HUDEP-2 (cell line): Measurements from ENCODE around the gene DARS2.
"Not testable (repeated sequence)": the region's sequence is repeated elsewhere in the genome, so short reads cannot be mapped to it uniquely, and the experiment has no call there.

Source experiments
- DNase-seq, 76 experiments: peaks; one replicate each; lab custom pipeline; 2025; ENCODE audit not compliant: unreplicated experiment in 76 of 76; lab: John Stamatoyannopoulos, UW

Gene DARS2, protein sequence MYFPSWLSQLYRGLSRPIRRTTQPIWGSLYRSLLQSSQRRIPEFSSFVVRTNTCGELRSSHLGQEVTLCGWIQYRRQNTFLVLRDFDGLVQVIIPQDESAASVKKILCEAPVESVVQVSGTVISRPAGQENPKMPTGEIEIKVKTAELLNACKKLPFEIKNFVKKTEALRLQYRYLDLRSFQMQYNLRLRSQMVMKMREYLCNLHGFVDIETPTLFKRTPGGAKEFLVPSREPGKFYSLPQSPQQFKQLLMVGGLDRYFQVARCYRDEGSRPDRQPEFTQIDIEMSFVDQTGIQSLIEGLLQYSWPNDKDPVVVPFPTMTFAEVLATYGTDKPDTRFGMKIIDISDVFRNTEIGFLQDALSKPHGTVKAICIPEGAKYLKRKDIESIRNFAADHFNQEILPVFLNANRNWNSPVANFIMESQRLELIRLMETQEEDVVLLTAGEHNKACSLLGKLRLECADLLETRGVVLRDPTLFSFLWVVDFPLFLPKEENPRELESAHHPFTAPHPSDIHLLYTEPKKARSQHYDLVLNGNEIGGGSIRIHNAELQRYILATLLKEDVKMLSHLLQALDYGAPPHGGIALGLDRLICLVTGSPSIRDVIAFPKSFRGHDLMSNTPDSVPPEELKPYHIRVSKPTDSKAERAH

GRCh38 chr1:173824315-173825081 lies at the start of gene DARS2, which contains the start of gene CENPL:
DARS2 (plus strand) TSS chr1:173824673; CDS start chr1:173825230, 557 bp downstream.
CENPL (minus strand) TSS chr1:173824883; CDS start chr1:173811299, 13,584 bp downstream.
- peak; percentile 38 to 99 (median 94) for DNase-seq

DNA sequence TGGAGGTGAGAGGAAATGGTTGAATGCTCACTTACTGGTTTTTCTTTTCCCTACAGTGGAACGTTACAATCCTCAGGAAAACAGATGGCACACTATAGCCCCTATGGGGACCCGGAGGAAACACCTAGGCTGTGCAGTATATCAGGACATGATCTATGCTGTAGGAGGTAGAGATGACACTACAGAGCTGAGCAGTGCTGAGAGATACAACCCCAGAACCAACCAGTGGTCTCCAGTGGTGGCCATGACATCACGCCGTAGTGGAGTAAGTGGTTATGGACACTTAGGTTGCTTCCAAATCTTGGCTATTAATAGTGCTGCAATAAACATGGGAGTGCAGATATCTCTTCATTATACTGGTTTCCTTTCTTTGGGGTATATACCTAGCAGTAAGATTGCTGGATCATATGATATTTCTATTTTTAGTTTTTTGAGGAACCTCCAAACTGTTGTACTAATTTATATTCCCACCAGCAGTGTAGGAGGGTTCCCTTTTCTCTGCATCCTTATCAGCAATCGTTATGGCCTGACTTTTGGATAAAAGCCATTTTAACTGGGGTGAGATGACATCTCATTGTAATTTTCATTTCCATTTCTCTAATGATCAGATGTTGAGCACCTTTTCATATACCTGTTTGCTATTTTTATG lies 48.8 kb upstream of the DARS2 start:
- DNase-seq = peak in 1 of 76 experiments; percentile 8

GRCh38 chr1:173779936-173780335 lies 44.5 kb upstream of the DARS2 start:
- DNase-seq = no peak

- no peak for DNase-seq
These were observed 39.5 kb upstream of the DARS2 start for GRCh38 chr1:173784997-173785396.

DNA sequence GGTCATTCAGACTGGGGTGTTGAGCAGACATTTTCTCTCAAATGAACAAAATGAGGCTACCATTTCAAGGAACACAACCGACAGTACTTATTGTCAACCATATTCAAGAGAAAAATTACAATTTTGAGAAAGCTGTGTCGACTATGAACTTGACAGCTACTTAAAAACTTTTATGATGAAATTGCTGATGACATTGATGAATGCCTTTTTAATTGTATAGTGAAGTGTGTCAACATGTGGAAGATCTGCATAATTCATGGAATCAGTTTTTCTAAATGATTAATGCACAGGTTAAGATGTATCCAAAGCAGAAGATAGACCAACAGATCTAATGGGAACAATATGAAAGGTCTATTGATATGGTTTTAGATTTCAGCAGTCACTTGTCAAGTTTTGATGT lies 34.6 kb upstream of the DARS2 start:
- no peak for DNase-seq

- DNase-seq = no peak
These were observed 26.4 kb upstream of the DARS2 start for GRCh38 chr1:173798078-173798477.

DNA sequence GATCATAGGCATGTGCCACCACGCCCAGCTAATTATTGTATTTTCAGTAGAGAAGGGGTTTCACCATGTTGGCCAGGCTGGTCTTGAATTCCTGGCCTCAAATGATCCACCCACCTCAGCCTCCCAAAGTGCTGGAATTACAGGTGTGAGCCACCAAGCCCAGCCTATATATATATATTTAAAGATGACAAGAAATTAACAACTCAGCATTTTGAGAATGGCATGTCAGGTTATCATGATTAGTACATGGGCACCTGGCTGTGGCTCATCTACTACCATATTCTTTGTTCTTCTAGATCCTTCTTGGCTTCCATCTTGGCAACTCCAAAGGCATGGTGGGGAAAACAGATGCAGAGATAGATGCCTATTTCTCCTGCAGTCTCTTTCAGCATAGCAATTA lies 24.5 kb upstream of the DARS2 start:
- not testable (repeated sequence) for DNase-seq

DNA sequence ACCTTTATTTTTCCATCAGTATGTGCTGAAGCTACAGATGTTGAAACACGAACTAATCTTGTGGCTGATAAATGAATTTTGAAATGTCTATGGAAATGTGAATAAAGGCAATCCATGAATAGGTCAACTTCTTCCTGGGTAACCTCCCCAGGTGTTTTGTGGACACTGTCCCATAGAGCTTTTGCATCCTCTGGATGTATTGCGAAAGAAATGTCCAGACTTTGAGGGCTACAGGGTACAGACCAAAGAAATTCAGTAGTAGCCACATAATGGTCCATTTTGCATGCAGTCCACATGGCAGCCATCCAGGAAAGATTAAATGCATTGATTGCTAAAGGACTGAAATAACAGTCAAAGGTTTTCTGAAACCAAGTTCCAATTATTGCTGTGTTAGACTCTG lies 21.5 kb upstream of the DARS2 start:
- peak in 1 of 76 experiments; percentile 2 for DNase-seq

- not testable (repeated sequence) for DNase-seq
These were observed 10.8 kb upstream of the DARS2 start for GRCh38 chr1:173813654-173814053.

- DNase-seq = no peak
These were observed 6.0 kb upstream of the DARS2 start for GRCh38 chr1:173818459-173818858.

DNA sequence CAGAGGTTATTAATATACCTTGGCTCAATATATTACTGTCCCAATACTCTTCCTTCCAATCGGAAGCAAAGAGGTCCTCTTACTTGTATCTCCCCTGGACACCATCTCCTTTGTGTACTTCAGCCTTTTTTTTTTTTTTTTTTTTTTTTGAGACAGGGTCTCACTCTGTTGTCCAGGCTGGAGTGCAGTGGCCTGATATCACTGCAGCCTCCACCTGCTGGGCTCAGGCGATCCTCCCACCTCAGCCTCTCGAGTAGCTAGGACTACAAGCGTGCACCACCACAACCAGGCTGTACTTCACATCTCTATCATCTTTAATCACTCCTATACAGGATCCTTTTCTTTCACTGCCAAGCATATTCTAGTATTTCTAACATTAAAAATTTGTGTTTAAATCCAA lies 2.8 kb upstream of the DARS2 start:
- no peak for DNase-seq

- DNase-seq = peak in 3 of 76 experiments; percentile 17 to 58 (median 29)
These were observed 625 bp upstream of the DARS2 start for GRCh38 chr1:173823781-173824314.

DNA sequence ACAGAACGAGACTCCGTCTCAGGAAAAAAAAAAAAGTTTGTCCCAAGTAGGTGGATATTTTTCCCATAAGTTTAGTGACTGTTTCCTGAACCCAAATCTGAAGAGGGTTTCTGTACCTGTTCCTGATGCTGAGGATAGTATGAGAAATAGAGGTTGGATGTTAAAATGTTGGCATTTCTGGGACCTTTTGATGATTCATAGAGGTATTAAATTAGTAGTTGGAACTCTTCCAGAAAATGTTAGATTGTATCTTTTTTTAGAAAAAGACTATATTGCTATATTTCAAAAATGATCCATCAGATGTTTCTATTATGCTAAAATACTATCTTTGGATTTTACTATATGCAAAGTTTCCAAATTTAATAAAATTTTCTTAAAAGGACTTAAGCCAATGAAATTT lies 3.1 kb downstream of the DARS2 start:
- no peak for DNase-seq

- no peak for DNase-seq
These were observed 8.3 kb downstream of the DARS2 start for GRCh38 chr1:173832748-173833147.

DNA sequence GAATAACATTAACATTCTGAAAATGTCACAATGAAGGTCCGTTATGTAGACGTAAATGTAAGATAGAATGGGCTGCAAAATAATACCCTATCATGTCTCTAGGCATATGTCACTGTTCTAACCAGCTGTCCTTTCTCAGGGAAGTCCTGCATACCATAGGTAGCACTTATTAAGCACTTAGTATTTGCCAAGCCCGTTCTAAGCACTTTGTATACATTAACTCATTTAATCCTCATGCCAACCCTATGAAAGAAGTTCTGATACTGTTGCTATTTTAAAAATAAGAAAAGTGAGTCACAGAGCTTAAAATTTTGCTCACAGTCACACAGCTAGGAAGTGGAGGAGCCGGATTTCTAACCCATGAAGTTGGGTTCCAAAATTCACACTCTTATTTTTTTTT lies 27.6 kb downstream of the DARS2 start:
- no peak for DNase-seq

DNA sequence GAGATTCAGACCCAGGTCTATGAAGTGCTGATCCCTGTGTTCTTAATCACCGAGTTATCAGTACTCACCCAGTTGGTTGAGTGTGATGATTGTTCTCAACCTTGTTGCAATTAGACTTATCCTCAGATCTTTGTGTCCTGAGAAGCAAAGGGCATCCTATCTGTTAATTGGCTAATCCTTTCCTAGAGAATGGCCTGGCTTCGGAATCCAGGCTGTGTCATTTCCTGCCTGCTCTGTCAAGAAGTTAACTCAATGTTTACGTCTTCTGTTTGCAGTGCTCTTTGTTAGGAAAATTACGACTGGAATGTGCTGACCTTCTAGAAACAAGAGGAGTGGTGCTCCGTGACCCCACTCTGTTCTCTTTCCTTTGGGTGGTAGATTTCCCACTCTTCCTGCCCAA lies 28.6 kb downstream of the DARS2 start:
- DNase-seq = no peak

DNA sequence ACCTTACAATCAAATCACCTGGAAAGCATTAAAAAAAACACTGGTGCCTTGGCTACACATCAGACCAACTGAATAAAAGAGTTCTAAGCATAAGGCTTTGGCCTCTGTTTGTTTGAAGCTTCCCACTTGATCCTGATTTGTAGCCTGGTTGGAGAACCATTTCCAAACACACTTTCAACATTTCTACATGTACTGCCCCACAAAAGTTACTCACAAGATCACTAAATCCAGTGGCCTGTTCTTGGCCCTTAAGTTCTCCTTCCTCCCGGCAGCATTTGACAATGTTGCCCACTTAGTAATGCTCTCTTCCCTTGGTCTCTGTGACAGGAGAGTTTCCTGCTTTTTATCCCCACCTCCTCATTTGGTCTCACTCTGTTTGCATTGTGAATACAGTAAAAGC lies 31.5 kb downstream of the DARS2 start:
- DNase-seq = no peak

DNA sequence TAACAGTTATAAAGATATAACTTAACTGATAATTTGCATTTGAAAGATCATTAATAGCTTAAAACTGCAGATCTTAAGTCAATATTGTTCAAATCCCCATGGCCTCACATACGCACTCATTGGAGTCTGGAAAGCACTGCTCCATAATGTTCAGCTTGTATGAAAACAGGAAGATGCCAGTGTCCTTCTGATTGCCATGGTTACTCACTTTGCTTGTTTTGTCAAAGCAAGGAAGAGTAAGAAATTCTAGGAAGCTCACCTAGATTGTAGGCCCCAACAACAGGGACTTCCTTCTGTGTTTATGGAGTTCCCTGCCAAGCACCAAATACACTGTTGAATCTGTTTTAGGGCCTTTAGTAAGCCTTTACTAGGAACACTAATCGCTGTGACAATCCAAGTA lies 32.4 kb downstream of the DARS2 start:
- DNase-seq = no peak

DNA sequence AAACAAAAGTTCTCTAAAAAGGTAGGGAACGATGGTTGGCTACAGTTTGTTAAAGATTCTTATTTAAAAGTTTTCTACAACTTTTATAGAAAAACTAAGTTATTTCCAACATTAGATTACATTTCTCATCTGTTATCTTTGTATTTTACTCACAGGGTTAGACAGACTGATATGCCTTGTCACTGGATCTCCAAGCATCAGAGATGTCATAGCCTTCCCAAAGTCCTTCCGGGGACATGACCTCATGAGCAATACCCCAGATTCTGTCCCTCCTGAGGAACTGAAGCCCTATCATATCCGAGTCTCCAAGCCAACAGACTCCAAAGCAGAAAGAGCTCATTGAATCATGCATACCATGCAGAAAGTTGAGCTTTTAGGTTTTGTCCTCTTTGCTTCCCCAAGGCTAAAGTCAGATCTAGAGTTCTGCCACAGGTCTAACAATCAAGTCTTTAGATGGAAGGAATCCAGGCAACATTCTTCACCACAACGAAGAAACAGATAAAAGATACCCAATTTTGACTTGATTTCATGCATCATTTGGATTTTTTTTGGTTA lies 33.0 kb downstream of the DARS2 start:
- DNase-seq = no peak

DNA sequence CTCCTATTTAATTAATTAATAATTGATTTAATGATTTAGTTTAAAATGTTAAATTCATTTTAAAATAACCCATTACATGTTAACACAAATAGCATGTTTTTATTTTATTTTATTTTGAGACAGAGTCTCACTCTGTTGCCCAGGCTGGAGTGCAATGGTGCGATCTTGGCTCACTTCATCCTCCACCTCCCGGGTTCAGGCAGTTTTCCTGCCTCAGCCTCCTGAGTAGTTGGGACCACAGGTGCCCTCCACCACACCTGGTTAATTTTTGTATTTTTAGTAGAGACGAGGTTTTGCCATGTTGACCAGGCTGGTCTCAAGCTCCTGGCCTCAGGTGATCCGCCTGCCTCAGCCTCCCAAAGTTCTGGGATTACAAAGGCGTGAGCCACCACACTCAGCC lies 35.1 kb downstream of the DARS2 start:
- not testable (repeated sequence) for DNase-seq
